HEK293T (cell line): ENCODE measurements around the gene PSMD5.

Experiments
- ARNT ChIP-seq: fragments of 450-650 bp; IDR thresholded peaks from 2 replicates; pipeline ENCODE4 v1.6.1; 2017; ENCODE audit warnings: mild to moderate bottlenecking
- BHLHE40 ChIP-seq: fragments of 450-650 bp; IDR thresholded peaks from 2 replicates; pipeline ENCODE4 v1.6.1; 2016; ENCODE audit warnings: mild to moderate bottlenecking, moderate library complexity, borderline replicate concordance
- CTBP1 ChIP-seq: fragments of 450-650 bp; IDR thresholded peaks from 2 replicates; pipeline ENCODE4 v1.6.1; 2016; ENCODE audit warnings: borderline replicate concordance
- ELF4 ChIP-seq: fragments of 450-650 bp; IDR thresholded peaks from 2 replicates; pipeline ENCODE4 v1.6.1; 2017; ENCODE audit warnings: antibody characterized with exemption
- FOXA1 ChIP-seq: fragments of 450-650 bp; IDR thresholded peaks from 2 replicates; pipeline ENCODE4 v1.6.1; 2016; ENCODE audit warnings: mild to moderate bottlenecking
- FOXK2 ChIP-seq: fragments of 450-650 bp; IDR thresholded peaks from 2 replicates; pipeline ENCODE4 v1.6.1; 2016; ENCODE audit warnings: mild to moderate bottlenecking
- FOXM1 ChIP-seq: fragments of 450-650 bp; IDR thresholded peaks from 2 replicates; pipeline ENCODE4 v1.6.1; 2017; ENCODE audit warnings: mild to moderate bottlenecking, borderline replicate concordance
- LEF1 ChIP-seq: fragments of 450-650 bp; IDR thresholded peaks from 2 replicates; pipeline ENCODE4 v1.6.1; 2017; ENCODE audit warnings: mild to moderate bottlenecking, borderline replicate concordance
- SP1 ChIP-seq: fragments of 450-650 bp; IDR thresholded peaks from 2 replicates; pipeline ENCODE4 v1.6.1; 2017
- SUZ12 ChIP-seq: fragments of 450-650 bp; IDR thresholded peaks from 2 replicates; pipeline ENCODE4 v1.6.1; 2016; ENCODE audit warnings: mild to moderate bottlenecking
- TF ChIP-seq, protein P1 (sequence below): fragments of 450-650 bp; IDR thresholded peaks from 2 replicates; pipeline ENCODE4 v1.6.1; 2016

DNA sequence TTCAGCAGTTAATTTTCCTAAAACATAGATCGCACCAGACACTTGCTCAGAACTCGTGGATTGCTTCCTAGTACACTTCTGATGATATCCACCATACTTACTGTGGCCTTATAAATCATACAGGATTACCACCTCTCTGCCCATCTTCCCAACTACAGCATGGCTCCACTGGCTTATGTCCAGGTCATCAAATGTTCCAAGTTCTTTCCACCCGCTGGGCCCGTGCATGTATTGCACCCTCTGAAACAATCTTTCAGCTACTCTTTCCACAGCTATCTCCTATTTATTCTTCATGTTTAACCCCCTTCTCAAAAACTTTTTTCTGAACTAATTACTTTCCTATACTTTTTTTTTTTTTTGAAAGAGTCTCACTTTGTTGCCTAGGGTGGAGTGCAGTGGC lies 68.0 kb downstream of the PSMD5 start:
- TF ChIP-seq SUZ12 (no peak), FOXM1 (no peak), LEF1 (no peak), ELF4 (no peak), FOXK2 (no peak), FOXA1 (no peak), ARNT (no peak), BHLHE40 (no peak), SP1 (no peak), CTBP1 (no peak)
- TF ChIP-seq, protein P1, sequence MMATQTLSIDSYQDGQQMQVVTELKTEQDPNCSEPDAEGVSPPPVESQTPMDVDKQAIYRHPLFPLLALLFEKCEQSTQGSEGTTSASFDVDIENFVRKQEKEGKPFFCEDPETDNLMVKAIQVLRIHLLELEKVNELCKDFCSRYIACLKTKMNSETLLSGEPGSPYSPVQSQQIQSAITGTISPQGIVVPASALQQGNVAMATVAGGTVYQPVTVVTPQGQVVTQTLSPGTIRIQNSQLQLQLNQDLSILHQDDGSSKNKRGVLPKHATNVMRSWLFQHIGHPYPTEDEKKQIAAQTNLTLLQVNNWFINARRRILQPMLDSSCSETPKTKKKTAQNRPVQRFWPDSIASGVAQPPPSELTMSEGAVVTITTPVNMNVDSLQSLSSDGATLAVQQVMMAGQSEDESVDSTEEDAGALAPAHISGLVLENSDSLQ: no peak
